Activated CD4-positive, CD25-positive, alpha-beta regulatory T cell (primary cell): ENCODE measurements around the gene OPA3.
A peak's percentile ranks its signal among the peaks of the same experiment; 100 is the strongest.

Experiments
- DNase-seq, 4 experiments: peaks; one replicate each; lab custom pipeline; 2025; lab: John Stamatoyannopoulos, UW

The OPA3 gene

GRCh38 chr19:45598267-45599001 is 13.8 kb upstream of the OPA3 start:
- DNase-seq = no peak

DNA sequence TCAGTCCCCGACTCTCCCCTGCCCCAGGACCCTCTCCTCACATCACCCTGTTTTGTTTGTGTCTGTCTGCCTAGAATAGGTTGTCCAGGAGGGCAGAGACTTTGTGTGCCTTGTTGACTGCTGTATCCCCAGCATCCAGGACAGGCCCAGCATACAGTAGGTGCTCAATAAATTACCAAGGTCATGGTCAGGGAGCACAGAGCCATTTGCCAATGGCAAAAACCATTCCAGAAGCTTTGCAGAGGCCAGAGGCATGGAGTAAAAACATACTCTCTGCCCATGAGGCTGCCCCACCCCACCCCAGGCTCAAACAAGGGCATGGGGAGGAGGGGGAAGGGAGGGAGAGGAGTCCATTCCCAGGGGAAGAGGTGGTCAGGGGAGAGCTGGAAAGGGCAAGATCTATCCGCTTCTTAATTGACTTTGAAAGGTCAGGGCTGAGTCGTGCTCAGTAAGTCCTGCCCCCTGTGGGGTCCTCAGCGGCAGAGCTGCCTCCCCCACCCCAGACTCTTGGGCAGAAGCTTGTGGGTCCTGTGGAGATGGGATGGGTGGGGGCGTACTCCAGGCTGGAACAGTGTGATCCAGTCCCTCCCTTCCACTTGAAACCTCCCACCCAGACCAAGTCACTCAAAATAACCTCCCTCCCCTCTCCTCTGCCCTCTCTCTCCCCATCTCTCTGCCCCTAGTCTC is 13.0 kb upstream of the OPA3 start:
- DNase-seq = no peak

DNA sequence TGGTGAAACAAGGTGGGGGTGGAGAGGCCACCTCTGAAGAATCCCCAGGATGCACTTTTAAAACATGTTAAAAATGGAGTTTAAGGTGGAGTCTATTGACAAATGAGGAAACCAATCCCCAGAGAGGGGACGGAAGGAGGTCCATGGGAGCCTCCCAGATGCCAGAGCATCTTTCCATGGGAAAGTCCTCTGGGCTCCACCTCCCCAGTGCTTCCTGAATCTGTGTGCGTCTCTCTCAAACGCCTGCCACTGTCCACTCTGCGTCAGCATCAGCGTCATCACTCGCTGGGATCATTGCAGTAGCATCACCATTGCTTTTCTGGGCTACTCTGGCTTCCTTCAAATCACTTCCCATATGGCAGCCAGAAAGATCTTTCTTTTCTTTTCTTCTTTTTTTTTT is 11.2 kb upstream of the OPA3 start:
- no peak for DNase-seq

DNA sequence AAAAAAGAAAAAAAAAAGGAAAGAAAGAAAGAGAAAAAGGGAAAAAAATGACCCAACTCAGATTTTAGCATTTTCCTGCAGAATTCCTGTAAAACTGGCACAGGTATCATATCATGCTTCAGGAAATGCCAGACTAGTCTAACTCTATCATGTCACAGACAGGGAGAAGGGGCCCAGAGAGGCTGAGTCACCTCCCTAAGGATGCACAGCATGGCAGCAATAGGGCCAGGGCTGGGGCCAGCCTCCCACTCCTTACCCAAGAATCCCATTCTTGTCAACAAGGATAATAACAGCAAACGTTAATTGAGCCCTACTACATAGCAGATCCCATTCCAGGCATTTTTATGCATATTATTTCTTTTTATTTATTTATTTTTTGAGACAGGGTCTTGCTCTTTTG is 8.9 kb upstream of the OPA3 start:
- DNase-seq = no peak

GRCh38 chr19:45592366-45592765 is 7.8 kb upstream of the OPA3 start:
- DNase-seq = no peak

- DNase-seq = no peak
These were observed 7.0 kb upstream of the OPA3 start for GRCh38 chr19:45591638-45592005.

- DNase-seq = peak in 1 of 4 experiments; percentile 17
These were observed 6.5 kb upstream of the OPA3 start for GRCh38 chr19:45591004-45591637.

- no peak for DNase-seq
These were observed 5.8 kb upstream of the OPA3 start for GRCh38 chr19:45590300-45591003.

DNA sequence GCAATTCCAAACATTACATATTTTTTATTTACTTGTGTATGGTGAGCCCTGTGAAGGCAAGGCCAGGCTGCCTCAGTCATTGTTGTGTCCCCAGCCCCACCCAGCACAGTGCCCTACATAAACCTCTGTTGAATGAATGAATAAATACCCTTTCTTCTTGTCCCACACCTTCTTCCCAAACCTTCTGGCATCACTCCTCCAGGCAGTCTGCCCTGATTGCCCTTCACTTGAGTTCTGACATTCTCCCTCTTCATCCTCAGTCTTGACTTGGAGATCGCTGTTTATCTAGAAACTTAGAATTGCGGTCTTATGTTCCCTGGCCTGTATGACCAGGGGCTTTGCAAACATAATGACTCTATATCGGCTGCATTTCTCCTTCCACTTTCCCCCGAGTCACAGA is 5.2 kb upstream of the OPA3 start:
- no peak for DNase-seq

DNA sequence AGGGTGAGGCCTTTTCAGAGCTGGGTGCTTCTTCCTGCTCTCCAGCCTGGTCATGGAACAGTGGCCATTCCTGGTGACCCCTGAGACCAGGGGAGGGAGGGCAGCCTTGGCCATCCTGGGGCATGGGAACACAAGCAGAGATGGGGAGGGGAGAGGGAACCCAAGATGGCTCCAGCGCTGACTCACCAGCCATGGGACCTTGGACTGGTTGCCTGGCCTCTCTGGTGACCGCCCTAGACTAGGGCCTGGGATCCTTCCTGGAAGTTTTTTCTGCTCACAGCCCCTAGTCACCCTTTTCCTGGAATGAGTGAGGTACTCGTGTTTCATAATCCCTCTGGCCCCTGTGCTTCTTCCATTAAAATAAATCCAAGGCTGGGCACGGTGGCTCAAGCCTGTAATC is 3.3 kb upstream of the OPA3 start:
- DNase-seq = no peak

DNA sequence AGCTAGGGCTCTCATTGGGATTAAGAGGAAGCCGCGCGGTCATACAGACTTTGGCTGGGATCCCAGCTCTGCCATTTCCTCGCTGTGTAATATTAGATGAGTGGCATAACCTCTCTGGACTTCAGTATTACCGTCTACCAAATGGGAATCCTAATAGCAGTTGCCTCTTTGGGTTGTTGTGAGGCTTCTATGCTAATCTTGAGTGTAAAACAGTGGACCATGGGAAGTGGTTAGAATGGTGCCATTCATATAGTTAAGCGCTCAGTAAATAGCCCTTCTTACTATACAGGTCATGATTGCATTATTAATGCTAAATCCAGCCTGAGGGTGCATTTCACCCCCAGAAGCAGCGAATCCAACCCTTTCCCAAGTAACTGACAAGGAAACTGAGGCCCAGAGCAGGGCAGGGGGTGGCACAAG is 566 bp upstream of the OPA3 start:
- no peak for DNase-seq

DNA sequence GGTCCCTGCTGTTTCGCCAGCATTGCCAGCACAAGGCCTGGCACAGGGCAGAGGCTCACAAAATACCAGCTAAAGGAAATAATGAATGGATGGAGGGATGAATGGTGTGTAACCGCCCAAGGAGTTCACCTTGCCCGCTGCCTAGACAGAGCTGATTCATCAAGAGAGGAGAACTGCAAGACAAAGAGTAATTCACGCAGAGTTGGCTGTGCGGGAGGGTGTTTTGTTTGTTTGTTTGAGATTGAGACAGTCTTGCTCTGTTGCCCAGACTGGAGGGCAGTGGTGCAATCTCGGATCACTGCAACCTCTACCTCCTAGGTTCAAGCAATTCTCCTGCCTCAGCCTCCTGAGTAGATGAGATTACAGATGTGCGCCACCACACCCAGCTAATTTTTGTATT is 3.0 kb downstream of the OPA3 start:
- no peak for DNase-seq

GRCh38 chr19:45578861-45579260 is 5.7 kb downstream of the OPA3 start:
- DNase-seq = no peak

DNA sequence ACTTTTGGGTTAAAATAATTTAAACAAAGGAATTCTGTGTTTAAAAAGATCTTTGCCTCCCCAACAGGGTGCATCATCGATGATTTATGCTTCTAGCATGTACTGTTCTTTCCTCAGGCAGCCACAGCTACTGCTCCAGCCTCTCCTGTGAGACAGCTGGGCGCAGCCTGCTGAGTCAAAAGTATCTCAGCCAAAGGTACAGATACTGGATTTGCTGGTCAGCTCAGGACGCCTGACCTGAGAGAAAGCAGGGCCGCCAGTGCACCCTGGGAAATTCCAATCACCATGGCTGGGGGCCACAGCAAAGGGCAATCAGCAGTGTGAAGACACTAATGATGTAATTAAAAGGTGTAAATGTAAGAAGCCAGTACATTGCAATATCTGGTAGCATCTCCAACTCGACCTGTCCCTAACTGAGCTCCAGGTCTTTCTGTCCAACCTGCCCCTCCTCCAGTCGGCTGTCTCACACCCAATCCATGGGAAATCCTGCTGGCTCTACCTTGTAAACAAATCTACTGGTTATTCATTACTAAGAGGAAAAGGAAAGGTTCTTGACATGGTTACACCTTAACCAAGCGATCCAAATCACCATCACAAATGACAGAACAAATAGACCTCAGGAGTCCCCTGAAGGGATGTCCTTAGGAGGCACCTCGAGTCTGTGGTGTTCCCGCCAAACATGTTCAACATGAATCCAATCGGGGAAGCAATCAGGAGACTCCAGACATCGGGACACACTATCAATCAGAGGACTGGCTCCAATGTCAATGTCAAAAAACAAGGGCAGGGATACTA is 7.3 kb downstream of the OPA3 start:
- no peak for DNase-seq

DNA sequence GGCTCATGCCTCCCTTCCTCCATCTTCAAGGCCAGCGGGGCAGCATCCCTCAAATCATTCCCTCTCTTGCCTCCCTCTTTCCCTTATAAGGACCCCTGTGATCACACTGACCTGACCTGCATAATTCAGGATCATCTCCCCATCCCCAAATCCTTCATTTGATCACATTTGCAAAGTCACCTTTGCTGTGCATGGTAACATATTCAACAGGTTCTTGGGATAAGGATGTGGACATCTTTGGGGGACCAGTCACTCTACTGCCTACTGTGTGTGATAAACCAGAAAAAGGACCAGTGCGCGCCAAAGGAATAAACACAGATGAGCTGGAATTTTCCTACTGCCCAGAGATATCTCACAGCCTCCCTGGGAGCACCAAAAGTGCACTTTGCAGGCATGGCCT is 7.9 kb downstream of the OPA3 start:
- no peak for DNase-seq

GRCh38 chr19:45575216-45575615 is 9.4 kb downstream of the OPA3 start:
- no peak for DNase-seq

GRCh38 chr19:45574526-45574925 is 10.1 kb downstream of the OPA3 start:
- DNase-seq = no peak

- no peak for DNase-seq
These were observed 13.0 kb downstream of the OPA3 start for GRCh38 chr19:45571457-45572220.

DNA sequence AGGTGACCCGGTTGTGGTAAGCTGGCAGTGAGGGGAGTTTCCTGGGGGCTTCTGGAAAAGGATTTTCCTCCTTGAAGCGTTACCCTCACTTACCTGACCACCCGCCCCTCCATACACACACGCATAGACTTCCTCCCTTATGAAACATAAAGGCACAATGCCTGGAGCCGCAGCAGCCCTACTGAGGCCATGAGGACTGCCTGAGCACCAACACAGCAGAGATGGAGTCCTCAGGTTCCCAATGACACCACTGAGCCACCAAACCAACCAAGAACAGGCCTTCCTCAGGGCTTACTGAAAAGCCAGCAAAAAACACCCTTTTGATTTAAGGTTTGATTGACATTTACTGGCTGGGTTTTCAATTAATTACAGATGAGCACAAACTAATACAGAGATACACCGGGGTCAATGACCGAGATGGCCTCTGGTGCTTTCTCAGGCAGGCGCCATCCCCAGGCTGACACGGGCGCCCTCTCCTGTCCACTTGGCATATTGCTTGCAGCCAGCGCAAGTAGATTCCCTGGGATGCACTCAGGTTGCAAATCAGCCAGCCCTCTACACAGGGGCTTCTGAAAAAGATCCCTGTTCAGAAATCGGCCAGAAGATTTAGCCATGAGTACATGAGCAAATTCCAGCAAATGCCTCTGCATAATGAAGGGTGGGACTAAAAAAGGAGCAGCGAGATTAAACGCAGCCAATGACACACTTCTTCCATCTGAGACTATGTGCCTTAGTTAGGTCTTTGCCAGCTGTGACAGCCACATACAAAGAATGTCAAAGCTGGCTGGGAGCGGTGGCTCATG is 14.8 kb downstream of the OPA3 start:
- DNase-seq = peak in 2 of 4 experiments; percentile 11 to 28

DNA sequence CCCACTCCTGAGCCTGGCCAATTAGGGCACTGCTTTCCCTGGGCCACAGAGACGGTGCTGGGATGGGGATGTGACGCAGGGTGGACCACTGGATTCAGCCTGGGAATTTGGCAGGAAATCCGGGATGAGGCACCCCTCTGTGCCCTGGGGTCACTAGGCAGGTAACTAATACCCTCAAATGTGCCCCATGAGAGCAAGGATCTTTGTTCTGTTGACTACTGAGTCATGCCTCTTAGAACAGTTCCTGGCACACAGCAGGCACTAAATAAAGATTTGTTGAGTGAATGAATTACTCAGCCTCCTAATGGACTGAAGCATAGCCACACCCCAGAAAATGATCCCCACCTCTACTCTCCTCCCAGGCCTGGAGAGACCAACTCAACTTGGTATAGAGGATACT is 15.9 kb downstream of the OPA3 start:
- DNase-seq = no peak
